Pancreas (tissue), 10 donors: ENCODE results near the gene ZNF668. TPM values are rescaled to one million over a fixed set of nuclear protein-coding genes. Genes with fewer than 3 reads are reported as not detected.
"Not testable (repeated sequence)": the region's sequence is repeated elsewhere in the genome, so short reads cannot be mapped to it uniquely, and the experiment has no call there.

ENCODE experiments used
- ATAC-seq, 4 donors: fragments of 200-7000 bp; cut with Tn5 transposase; one replicate each; pipeline versions ENCODE4 v1.8.0 to v1.9.1; 2020; ENCODE audit warnings: mild to moderate bottlenecking in 4 of 4, moderate library complexity in 4 of 4
- DNase-seq, 6 donors: peaks; one replicate each; pipeline ENCODE4 v3.0.0-alpha.2; 2020
- FAIRE-seq: peaks from 2 replicates; lab custom pipeline; 2012; peaks lifted over from hg19 to GRCh38; lab: Jason Lieb, UNC
- H3K27ac ChIP-seq, 4 donors: fragments of 200-600 bp; sonication (generic); 1 replicate in 3 of 4; 2 replicates in 1 of 4; pipeline versions ENCODE4 v1.5.0 to v1.8.0; 2020
- H3K27me3 ChIP-seq, 4 donors: fragments of 200-600 bp; one replicate each; pipeline ENCODE4 v1.8.0; 2021
- H3K36me3 ChIP-seq, 3 donors: fragments of 200-600 bp; sonication (generic) in 1 of 3; one replicate each; pipeline versions ENCODE4 v1.5.0 to v1.8.0; 2020 to 2021
- H3K4me1 ChIP-seq, 3 donors: fragments of 200-600 bp; one replicate each; pipeline ENCODE4 v1.8.0; 2021
- H3K4me3 ChIP-seq, 4 donors: fragments of 200-600 bp; sonication (generic) in 2 of 4; one replicate each; pipeline versions ENCODE4 v1.5.0 to v1.8.0; 2020 to 2021
- H3K9me3 ChIP-seq, 4 donors: fragments of 200-600 bp; one replicate each; pipeline ENCODE4 v1.8.0; 2021
- WGBS, 2 donors: extraction: QIAGEN DNeasy Blood & Tissue Kit; methylation state at CpG; one replicate each; pipeline ENCODE4 v1.1.7; 2013; 5-methylcytosine and 5-hydroxymethylcytosine counted together
- intact Hi-C, 3 donors: fragments of 100-400 bp; cut with DNase I; formaldehyde crosslinking; loops; one replicate each; pipeline versions ENCODE4 v1.11.1 to v1.14.2; 2022
- polyA plus RNA-seq, 2 donors: library from polyadenylated mRNA; stranded (reverse); fragments of 200-250 nt; gene quantifications; one replicate each; pipeline ENCODE4 v1.2.3, GENCODE V29; 2013
- total RNA-seq, 6 donors: library from RNA; stranded (reverse); fragmentation: NEBNext Ultra II Directional in 4 of 6; extraction: Animal tissue kit (Norgen Biotek cat#: 25700) in 4 of 6; gene quantifications; one replicate each; pipeline versions ENCODE4 v1.2.1 to v1.2.4, GENCODE V29; 2021 to 2023
- TF ChIP-seq, protein P1 (sequence below), 4 donors: fragments of 200-600 bp; sonication (generic) in 3 of 4; IDR thresholded peaks; one replicate each; pipeline versions ENCODE4 v1.5.0 to v1.8.0; 2021; ENCODE audit warnings: antibody characterized with exemption in 4 of 4
- donor health status: healthy with polysubstance abuse.
- donor health status: DM: no; HTN: no; CAD: no; lungs with moderate emphysema.
- donor health status: DM: no; HTN: no; CAD: no.
- donor health status: control.
- donor health status: control.
- donor health status: Bipolar disorder and iron deficiency.
- donor health status: DM: yes; HTN: yes; CAD: no.
- donor health status: DM: no; HTN: no; CAD: no.
- donor health status: DM: no; HTN: no; CAD: no.
- donor health status: DM: yes; HTN: yes; CAD: no.

ZNF668 gene
- total and polyA plus RNA-seq, 8 donors: 1.5 to 6.4 (median 3.6) TPM

DNA sequence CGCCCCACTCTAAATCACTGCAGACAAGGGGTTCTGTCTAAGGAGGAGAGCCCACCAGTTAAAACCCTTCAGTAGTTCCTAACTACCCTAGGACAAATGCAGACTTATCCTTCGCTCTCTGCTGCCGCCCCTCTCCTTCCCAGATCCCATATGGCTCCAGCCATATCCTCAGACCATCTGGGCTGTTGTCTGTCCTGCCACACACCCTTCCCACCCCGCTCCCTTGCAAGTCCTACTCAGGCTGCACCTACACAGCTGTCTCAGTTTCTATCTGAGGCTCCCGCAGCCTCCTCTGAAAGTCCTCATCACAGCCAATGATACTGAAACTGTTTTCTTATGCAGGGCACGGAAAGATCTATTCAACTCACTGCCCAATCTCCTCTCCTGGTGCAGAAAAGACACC, 33.4 kb upstream of the ZNF668 start:
- intact Hi-C loops: no loop called here
- TF ChIP-seq, protein P1, sequence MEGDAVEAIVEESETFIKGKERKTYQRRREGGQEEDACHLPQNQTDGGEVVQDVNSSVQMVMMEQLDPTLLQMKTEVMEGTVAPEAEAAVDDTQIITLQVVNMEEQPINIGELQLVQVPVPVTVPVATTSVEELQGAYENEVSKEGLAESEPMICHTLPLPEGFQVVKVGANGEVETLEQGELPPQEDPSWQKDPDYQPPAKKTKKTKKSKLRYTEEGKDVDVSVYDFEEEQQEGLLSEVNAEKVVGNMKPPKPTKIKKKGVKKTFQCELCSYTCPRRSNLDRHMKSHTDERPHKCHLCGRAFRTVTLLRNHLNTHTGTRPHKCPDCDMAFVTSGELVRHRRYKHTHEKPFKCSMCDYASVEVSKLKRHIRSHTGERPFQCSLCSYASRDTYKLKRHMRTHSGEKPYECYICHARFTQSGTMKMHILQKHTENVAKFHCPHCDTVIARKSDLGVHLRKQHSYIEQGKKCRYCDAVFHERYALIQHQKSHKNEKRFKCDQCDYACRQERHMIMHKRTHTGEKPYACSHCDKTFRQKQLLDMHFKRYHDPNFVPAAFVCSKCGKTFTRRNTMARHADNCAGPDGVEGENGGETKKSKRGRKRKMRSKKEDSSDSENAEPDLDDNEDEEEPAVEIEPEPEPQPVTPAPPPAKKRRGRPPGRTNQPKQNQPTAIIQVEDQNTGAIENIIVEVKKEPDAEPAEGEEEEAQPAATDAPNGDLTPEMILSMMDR (IDR thresholded peaks at IDR 0.05): no peak
- H3K27ac ChIP-seq: no peak overlapping the region
- peaks cover 4 to 14% (median 11%) of the 10 kb centered on the region in 3 donors for H3K4me1 ChIP-seq
- no peak for ATAC-seq
- no peaks in the 10 kb centered on the region for H3K27me3 ChIP-seq
- peak in 1 of 6 donors; percentile 18 for DNase-seq
- peaks cover 0 to 31% (median 0%) of the 10 kb centered on the region in 3 donors for H3K36me3 ChIP-seq
- H3K9me3 ChIP-seq: no peaks in the 10 kb centered on the region
- H3K4me3 ChIP-seq: no peak overlapping the region
- no peak for FAIRE-seq
- WGBS, 2 donors: 89 to 95% methylated on average over 6 of the region's 6 CpGs

DNA sequence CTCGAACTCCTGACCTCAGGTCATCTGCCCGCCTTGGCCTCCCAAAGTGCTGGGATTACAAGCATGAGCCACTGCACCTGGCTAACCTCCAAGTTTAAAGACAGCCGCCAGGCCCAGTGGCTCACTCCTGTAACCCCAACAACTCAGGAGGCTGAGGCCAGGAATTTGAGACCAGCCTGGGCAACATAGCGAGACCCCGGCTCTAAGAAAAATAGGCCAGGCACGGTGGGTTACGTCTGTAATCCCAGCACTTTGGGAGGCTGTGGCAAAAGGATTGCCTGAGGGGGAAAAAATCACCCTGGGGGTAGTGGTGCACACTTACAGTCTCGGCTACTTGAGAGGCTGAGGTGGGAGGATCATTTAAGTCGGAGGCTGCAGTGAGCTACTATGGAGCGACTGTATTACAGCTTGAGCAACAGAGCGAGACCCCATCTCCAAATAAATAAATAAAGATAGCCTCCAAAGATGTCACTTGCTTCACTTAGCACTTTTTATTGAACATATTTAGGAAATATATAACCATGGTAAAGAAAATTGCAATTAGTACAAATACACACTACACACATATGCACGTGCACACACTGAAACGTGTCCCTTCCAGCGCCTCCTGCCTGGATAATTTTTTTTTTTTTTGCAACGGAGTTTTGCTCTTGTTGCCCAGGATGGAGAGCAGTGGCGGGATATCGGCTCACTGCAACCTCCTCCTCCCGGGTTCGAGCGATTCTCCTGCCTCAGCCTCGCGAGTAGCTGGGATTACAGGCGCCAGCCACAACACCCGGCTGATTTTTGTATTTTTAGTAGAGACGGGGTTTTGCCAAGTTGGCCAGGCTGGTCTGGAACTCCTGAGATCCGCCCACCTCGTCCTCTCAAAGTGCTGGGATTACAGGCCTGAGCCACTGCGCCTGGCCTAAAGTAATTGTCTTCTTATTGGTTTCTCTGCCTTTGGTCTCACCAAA, 32.7 kb upstream of the ZNF668 start:
- FAIRE-seq: no peak
- Histone ChIP-seq H3K9me3 (no peaks in the 10 kb centered on the region), H3K27me3 (no peaks in the 10 kb centered on the region), H3K27ac (peak overlapping the region in 1 of 4 donors; percentile 61), H3K4me1 (peaks cover 4 to 14% (median 11%) of the 10 kb centered on the region in 3 donors), H3K4me3 (no peak overlapping the region), H3K36me3 (peaks cover 0 to 24% (median 0%) of the 10 kb centered on the region in 3 donors)
- 92% methylated on average over 28 of the region's 28 CpGs for WGBS, 2 donors
- TF ChIP-seq, protein P1 (IDR thresholded peaks at IDR 0.05): no peak
- intact Hi-C loops: no loop called here
- no peak for ATAC-seq
- peak in 2 of 6 donors; percentile 36 to 37 for DNase-seq

DNA sequence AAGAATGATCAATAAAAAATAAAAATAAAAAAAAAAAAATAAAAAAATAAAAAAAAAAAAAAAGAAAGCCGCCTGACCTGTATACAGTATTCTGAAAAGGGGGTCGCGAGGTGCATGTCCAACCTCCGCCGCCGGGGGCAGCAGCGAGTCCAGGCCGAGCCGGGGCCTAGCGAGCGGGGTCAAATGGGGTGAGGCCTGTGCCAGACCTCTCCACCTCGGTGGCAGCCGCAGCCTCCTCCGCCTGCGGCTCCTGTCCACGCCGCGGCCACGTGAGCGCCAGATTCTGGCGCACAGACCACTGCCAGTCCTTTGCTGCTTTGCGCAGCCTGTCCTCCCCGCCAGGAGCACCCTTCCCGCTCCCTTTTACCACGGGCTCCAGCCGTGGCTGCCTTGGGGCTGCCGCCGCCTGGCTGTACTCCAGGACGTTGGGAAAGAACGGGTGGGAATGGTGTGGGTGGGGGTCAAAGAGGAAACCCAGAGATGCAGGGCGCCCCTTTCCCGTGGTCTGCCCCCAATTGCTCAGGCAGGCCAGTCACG, 31.7 kb upstream of the ZNF668 start:
- FAIRE-seq: no peak
- no peaks in the 10 kb centered on the region for H3K9me3 ChIP-seq
- peak; percentile 90 to 94 (median 92) for ATAC-seq
- intact Hi-C loops: no loop called here
- H3K36me3 ChIP-seq: peaks cover 0 to 14% (median 0%) of the 10 kb centered on the region in 3 donors
- WGBS, 2 donors: 8 to 9% methylated on average over 33 of the region's 33 CpGs
- peak; percentile 85 to 96 (median 96) for DNase-seq
- peak overlapping the region; percentile 35 to 74 (median 60) for H3K27ac ChIP-seq
- TF ChIP-seq, protein P1 (IDR thresholded peaks at IDR 0.05): peak; percentile 83 to 89 (median 88)
- H3K27me3 ChIP-seq: no peaks in the 10 kb centered on the region
- H3K4me3 ChIP-seq: peak overlapping the region in 1 of 4 donors; percentile 20
- H3K4me1 ChIP-seq: peaks cover 4 to 14% (median 11%) of the 10 kb centered on the region in 3 donors

DNA sequence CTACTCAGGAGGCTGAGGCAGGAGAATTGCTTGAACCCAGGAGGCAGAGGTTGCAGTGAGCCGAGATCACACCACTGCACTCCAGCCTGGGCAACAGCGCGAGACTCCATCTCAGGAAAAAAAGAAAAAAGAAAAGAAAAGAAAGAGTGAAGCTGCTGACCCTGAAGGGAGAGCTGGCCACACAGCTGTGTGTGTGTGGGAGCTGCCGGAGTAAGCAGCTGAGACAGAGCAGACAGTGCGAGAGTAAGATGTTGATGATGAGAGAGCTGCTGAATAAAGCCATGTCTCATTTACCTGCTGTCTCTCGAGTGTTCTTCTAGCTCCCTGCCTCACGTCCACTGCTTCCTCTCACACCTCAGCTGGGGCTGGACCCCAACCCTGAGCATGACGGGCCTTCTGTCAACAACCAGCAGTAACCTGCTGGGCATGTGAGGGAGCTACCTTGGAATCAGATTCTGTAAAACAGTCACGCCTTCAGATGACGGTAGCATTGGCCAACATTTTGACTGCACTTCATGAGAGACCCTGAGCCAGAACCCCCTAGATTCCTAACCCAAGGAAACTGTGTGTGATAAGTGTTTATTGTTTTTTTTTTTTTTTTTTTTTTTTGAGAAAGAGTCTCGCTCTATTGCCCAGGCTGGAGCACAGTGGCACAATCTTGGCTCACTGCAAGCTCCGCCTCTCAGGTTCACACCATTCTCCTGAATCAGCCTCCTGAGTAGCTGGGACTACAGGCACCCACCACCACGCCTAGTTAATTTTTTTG, 27.0 kb upstream of the ZNF668 start:
- ATAC-seq, H3K9me3 ChIP-seq, DNase-seq, H3K36me3 ChIP-seq, H3K27me3 ChIP-seq, H3K27ac ChIP-seq, intact Hi-C loops, H3K4me3 ChIP-seq, H3K4me1 ChIP-seq, FAIRE-seq: not testable (repeated sequence)
- 80 to 84% methylated on average over 12 of the region's 13 CpGs for WGBS, 2 donors
